ENCODE results near the gene FAM50B. TPM values are rescaled to one million over a fixed set of nuclear protein-coding genes. Genes with fewer than 3 reads are reported as not detected.

FAM50B gene
- total RNA-seq, 3 donors from 2014 or later (not counting 1 experiment from before 2014, with no cell fraction given), result 1.9 to 4.7 (median 1.9) TPM

DNA sequence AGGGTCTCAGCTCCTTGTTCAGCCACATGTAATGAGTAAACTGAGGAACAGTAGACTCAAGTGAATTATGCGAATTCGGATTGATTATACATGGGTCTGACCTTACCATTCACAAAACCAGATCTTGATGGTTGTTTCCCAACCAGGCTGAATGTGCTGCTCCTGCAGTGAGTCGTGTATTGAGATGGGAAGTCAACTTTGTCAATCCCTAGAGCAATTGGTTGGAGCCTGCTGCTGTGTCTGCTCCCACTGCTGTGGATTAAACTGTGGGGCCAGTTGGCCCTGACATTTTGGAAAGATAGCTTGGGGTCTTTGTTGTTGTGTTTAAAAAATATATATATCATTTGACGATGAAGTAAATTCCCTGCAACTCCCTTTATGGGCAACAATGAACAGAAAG lies 23.9 kb downstream of the FAM50B start:
- no peaks in the 10 kb centered on the region for H3K9me3 ChIP-seq (ENCODE audit: control insufficient read depth, insufficient read depth, low read length)
- 85% methylated on average over 4 of the region's 4 CpGs for WGBS (ENCODE audit: insufficient coverage)
- intact Hi-C loops (cut with micrococcal nuclease), result no loop called here
- no peaks in the 10 kb centered on the region for H3K36me3 ChIP-seq (ENCODE audit: control insufficient read depth, insufficient read depth, low read length)
- H3K27me3 ChIP-seq (ENCODE audit: control insufficient read depth, insufficient read depth, low read length), result peaks cover 3% of the 10 kb centered on the region
- Mint-ChIP-seq H3K4me1 (no peaks in the 10 kb centered on the region), H3K4me3 (no peak overlapping the region), H3K27ac (no peak overlapping the region), H3K36me3 (no peaks in the 10 kb centered on the region), H3K9me3 (no peaks in the 10 kb centered on the region), H3K27me3 (ENCODE audit: low read depth in 2 of 2) (peaks cover 7 to 13% of the 10 kb centered on the region in 2 donors)
- TF ChIP-seq, protein P1, sequence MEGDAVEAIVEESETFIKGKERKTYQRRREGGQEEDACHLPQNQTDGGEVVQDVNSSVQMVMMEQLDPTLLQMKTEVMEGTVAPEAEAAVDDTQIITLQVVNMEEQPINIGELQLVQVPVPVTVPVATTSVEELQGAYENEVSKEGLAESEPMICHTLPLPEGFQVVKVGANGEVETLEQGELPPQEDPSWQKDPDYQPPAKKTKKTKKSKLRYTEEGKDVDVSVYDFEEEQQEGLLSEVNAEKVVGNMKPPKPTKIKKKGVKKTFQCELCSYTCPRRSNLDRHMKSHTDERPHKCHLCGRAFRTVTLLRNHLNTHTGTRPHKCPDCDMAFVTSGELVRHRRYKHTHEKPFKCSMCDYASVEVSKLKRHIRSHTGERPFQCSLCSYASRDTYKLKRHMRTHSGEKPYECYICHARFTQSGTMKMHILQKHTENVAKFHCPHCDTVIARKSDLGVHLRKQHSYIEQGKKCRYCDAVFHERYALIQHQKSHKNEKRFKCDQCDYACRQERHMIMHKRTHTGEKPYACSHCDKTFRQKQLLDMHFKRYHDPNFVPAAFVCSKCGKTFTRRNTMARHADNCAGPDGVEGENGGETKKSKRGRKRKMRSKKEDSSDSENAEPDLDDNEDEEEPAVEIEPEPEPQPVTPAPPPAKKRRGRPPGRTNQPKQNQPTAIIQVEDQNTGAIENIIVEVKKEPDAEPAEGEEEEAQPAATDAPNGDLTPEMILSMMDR (IDR thresholded peaks at IDR 0.05), result no peak
- no peak overlapping the region for H3K4me3 ChIP-seq (ENCODE audit: low read length)
- H3K4me1 ChIP-seq (ENCODE audit: control insufficient read depth, insufficient read depth, low read length), result no peaks in the 10 kb centered on the region
- ATAC-seq, result no peak
- no peak overlapping the region for H3K27ac ChIP-seq (ENCODE audit: low read length)
- DNase-seq, result no peak

DNA sequence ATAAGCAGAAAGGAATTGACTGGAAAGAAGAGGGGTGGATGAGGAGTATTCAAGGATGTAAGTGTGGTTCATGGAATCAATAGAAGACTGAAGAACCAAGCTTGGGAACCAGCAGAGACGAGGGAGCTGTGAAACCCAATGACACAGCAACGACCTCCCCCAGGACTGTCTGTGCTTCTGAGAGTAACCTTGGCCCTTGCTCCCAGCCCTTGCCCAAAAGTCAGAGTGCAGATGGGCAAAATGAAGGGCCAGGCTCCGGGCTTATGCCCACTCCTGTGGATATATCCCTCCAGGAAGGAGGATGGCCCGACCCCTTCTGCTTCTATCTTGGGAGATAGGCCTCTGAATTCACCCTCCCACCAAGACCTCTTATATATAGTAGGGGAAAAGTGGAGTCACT lies 24.9 kb downstream of the FAM50B start:
- Mint-ChIP-seq H3K4me1 (no peaks in the 10 kb centered on the region), H3K27ac (no peak overlapping the region), H3K36me3 (no peaks in the 10 kb centered on the region), H3K4me3 (no peak overlapping the region), H3K9me3 (no peaks in the 10 kb centered on the region), H3K27me3 (ENCODE audit: low read depth in 2 of 2) (peaks cover 7% of the 10 kb centered on the region in 2 donors)
- ATAC-seq (no peak), DNase-seq (no peak)
- H3K36me3 ChIP-seq (ENCODE audit: control insufficient read depth, insufficient read depth, low read length), result no peaks in the 10 kb centered on the region
- no peaks in the 10 kb centered on the region for H3K4me1 ChIP-seq (ENCODE audit: control insufficient read depth, insufficient read depth, low read length)
- no peak overlapping the region for H3K4me3 ChIP-seq (ENCODE audit: low read length)
- 84% methylated on average over 3 of the region's 4 CpGs for WGBS (ENCODE audit: insufficient coverage)
- H3K27ac ChIP-seq (ENCODE audit: low read length), result no peak overlapping the region
- TF ChIP-seq, protein P1 (IDR thresholded peaks at IDR 0.05), result no peak
- peaks cover 3% of the 10 kb centered on the region for H3K27me3 ChIP-seq (ENCODE audit: control insufficient read depth, insufficient read depth, low read length)
- intact Hi-C loops (cut with micrococcal nuclease), result no loop called here
- no peaks in the 10 kb centered on the region for H3K9me3 ChIP-seq (ENCODE audit: control insufficient read depth, insufficient read depth, low read length)

DNA sequence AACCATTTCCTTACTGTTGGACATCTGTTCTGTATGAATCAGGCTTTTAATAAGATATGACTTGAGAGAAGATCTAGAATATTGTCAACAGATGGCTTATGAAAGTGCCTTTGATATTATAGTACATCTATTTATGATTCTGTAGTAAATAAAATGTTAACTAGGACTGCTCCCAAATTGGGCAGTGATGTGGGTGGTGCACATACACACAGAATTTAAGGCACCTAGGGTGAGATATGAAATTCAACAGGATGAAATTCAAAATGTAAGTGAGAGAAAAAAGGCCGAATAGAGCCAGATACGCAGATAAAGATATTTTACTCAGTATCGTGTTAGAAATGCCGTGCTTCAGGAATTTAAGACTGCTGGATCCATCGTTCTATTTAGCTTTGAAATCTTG lies 26.3 kb downstream of the FAM50B start:
- Mint-ChIP-seq H3K4me1 (no peaks in the 10 kb centered on the region), H3K36me3 (no peaks in the 10 kb centered on the region)

GRCh38 chr6:3876101-3876500 lies 26.9 kb downstream of the FAM50B start:
- DNase-seq (no peak), ATAC-seq (no peak)
- no peak overlapping the region for H3K4me3 Mint-ChIP-seq
- no peak overlapping the region for H3K27ac Mint-ChIP-seq
- H3K27me3 ChIP-seq (ENCODE audit: control insufficient read depth, insufficient read depth, low read length), result peaks cover 3% of the 10 kb centered on the region
- intact Hi-C loops (cut with micrococcal nuclease), result no loop called here
- H3K4me1 ChIP-seq (ENCODE audit: control insufficient read depth, insufficient read depth, low read length), result no peaks in the 10 kb centered on the region
- H3K27me3 Mint-ChIP-seq (ENCODE audit: low read depth in 2 of 2), result peaks cover 0 to 13% of the 10 kb centered on the region in 2 donors
- no peaks in the 10 kb centered on the region for H3K36me3 ChIP-seq (ENCODE audit: control insufficient read depth, insufficient read depth, low read length)
- TF ChIP-seq, protein P1 (IDR thresholded peaks at IDR 0.05), result no peak
- 88% methylated on average over 10 of the region's 10 CpGs for WGBS (ENCODE audit: insufficient coverage)
- H3K9me3 Mint-ChIP-seq, result no peaks in the 10 kb centered on the region
- H3K4me1 Mint-ChIP-seq, result no peaks in the 10 kb centered on the region
- no peak overlapping the region for H3K27ac ChIP-seq (ENCODE audit: low read length)
- H3K36me3 Mint-ChIP-seq, result no peaks in the 10 kb centered on the region
- no peaks in the 10 kb centered on the region for H3K9me3 ChIP-seq (ENCODE audit: control insufficient read depth, insufficient read depth, low read length)
- H3K4me3 ChIP-seq (ENCODE audit: low read length), result no peak overlapping the region

More for the DNA sequence above, 26.3 kb downstream of the FAM50B start:
- ATAC-seq (no peak), DNase-seq (no peak)
- no peak overlapping the region for H3K27ac Mint-ChIP-seq
- Histone ChIP-seq H3K4me1 (ENCODE audit: control insufficient read depth, insufficient read depth, low read length) (no peaks in the 10 kb centered on the region), H3K27ac (ENCODE audit: low read length) (no peak overlapping the region), H3K9me3 (ENCODE audit: control insufficient read depth, insufficient read depth, low read length) (no peaks in the 10 kb centered on the region), H3K4me3 (ENCODE audit: low read length) (no peak overlapping the region), H3K36me3 (ENCODE audit: control insufficient read depth, insufficient read depth, low read length) (no peaks in the 10 kb centered on the region), H3K27me3 (ENCODE audit: control insufficient read depth, insufficient read depth, low read length) (peaks cover 3% of the 10 kb centered on the region)
- intact Hi-C loops (cut with micrococcal nuclease), result no loop called here
- peaks cover 0 to 7% of the 10 kb centered on the region in 2 donors for H3K27me3 Mint-ChIP-seq (ENCODE audit: low read depth in 2 of 2)
- TF ChIP-seq, protein P1 (IDR thresholded peaks at IDR 0.05), result no peak
- H3K9me3 Mint-ChIP-seq, result no peaks in the 10 kb centered on the region
- 92% methylated on average over 5 of the region's 5 CpGs for WGBS (ENCODE audit: insufficient coverage)
- no peak overlapping the region for H3K4me3 Mint-ChIP-seq

All from natural killer cell (primary cell).